GM10847 (cell line): ENCODE data around the gene ANOS1.

Experiments used
- POLR2A ChIP-seq: IDR thresholded peaks from 2 replicates; pipeline ENCODE4 v1.6.1; 2011; ENCODE audit not compliant: insufficient read length; ENCODE audit errors: extremely low read depth

Gene ANOS1

DNA sequence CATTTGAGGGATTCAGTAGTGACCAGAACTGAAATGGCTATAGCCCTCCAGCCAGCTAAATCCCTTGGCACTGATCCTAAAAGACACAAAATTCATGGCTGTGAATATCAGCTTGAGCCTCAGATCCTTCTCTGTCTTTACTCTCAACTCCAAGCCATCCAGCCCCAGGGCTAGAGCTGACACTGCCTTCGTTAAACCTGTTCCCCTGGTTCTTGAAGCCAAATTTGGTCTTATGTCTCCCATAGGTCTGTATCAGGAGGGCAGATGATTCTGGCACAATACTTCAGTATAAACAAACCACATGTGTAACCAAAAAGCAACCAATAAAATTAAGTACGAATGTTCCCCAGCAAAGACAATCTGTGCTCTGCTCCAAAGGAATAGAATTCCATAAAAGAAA lies 78.0 kb downstream of the ANOS1 start:
- no peak for TF ChIP-seq POLR2A

DNA sequence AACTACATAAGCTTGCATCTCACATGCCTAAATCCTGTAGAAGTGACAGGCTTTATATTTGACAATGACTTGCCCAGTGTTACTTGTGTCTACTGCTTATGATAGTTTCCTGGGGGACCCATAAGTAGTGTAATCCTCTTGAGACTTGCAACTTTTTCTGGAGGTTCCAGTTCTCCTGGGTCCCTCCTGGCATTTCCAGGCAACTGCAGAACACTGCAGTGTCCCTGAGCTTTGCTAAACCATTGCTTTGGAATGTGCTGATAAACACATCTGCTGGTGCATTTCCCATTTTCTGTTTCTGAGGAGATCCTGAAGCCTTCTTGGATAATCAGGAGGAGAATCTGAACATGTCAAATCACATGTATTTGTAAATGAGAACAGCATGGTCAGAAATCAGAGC lies 82.0 kb downstream of the ANOS1 start:
- TF ChIP-seq POLR2A, result no peak

DNA sequence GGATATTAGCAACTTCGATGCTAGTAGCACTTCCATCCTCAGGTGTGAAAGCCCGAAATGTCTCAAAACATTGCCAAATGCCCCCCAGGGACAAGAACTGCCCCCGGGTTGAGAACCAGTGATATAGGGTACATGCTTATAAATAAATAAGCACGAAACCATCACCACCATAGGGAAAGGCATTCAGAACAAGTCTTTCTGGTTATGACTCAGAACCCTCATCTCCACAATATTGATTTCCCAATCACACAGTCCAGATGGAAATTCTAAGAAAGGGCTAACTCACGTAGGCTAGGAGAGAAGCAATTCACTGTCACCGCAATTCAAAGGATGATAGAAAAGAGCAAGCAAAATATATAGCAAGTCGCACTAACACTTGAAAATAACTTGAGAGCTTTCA lies 84.8 kb downstream of the ANOS1 start:
- TF ChIP-seq POLR2A, result no peak

GRCh38 chrX:8639949-8640475 lies 91.9 kb downstream of the ANOS1 start:
- no peak for TF ChIP-seq POLR2A

- no peak for TF ChIP-seq POLR2A
These were observed 95.4 kb downstream of the ANOS1 start for GRCh38 chrX:8636497-8636896.

- TF ChIP-seq POLR2A, result no peak
These were observed 96.1 kb downstream of the ANOS1 start for GRCh38 chrX:8635812-8636211.

GRCh38 chrX:8632924-8633323 lies 99.0 kb downstream of the ANOS1 start:
- no peak for TF ChIP-seq POLR2A

DNA sequence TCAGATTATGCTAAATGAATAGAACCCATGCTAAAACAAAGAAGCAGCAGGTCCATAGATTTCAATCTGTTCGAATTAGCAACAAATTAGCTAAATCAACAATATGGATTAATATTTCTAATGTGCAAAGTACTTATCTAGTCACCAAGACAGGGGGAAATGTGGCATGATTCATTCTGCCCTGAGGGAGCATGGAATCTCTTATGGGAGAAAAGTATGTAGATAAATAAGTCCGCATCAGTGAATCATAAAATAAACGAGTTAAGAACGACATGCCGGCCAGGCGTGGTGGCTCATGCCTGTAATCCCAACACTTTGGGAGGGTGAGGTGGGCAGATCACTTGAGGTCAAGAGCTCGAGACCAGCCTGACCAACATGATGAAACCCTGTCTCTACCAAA lies 102.1 kb downstream of the ANOS1 start:
- TF ChIP-seq POLR2A, result no peak

DNA sequence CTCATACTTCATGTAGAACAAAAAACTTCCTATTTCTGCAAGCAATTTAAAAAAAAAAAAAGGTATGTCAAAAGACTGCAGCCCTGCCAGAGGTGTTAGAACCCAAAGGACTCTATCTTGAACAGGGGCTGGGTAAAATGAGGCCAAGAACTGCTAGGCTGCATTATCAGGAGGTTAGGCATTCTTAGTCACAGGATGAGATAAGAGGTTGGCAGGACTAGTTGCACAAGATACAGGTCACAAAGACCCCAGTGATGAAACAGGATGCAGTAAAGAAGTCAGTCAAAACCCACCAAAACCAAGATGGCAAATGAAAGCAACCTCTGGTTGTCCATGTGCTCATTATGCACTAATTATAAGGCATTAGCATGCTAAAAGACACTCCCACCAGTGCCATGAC lies 104.1 kb downstream of the ANOS1 start:
- TF ChIP-seq POLR2A, result no peak

DNA sequence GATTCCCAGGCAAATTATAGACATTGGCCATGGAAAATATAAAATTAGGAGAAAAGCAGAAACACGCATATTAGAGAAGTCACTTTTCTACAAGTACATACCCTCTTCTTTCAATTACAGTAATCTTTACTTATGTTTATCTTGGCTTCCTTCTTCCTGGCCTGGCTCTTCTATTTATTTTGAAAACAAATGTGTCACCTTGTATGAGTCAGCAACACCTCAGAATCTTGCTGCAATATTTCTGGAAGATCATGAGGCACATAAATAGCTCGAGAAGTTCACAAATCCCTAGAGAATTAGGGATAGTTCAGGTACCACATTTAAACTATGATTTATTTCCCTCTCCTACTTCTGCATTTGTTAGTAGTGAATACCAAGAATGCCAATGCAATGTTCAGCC lies 124.6 kb downstream of the ANOS1 start:
- no peak for TF ChIP-seq POLR2A

DNA sequence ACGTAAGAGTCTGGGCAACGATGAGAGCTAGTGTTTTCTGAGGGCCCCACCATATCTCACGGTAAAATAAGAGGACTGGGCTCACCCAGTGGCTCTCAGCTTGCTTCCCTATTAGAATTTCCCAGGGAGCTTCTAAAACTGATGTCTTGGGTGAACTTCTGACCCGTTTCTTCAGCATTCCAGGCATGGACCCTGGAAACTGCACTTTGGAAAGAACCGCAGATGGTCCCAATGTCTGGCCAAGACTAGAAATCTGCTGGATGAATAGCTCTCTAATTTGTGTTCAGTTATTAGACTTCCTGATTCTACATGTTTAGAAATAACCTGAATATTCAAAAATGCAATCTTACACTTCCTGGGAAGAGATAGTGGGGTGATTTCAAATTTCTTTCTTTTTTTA lies 127.8 kb downstream of the ANOS1 start:
- no peak for TF ChIP-seq POLR2A

- no peak for TF ChIP-seq POLR2A
These were observed 140.4 kb downstream of the ANOS1 start for GRCh38 chrX:8591501-8591900.

- TF ChIP-seq POLR2A, result no peak
These were observed 145.0 kb downstream of the ANOS1 start for GRCh38 chrX:8586953-8587352.

DNA sequence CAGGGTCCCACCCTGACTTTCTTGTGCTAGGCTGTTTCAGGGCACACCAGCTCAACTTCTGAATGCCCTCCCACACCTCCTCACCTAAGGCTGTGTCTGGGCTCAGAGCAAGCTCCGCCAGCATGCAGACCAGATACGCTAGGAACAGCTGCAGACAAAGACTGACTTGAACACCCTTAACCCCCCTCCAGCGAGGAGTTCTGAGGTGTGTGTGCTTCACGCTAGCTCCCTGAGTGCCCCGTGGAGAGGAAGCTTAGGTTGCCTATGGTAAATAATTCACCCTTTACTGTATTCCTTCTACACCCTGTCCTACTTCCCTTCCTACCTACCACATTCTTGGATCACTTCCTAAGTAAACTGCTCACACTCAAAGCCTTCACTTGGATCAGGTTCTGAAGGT lies 152.3 kb downstream of the ANOS1 start:
- TF ChIP-seq POLR2A, result no peak

DNA sequence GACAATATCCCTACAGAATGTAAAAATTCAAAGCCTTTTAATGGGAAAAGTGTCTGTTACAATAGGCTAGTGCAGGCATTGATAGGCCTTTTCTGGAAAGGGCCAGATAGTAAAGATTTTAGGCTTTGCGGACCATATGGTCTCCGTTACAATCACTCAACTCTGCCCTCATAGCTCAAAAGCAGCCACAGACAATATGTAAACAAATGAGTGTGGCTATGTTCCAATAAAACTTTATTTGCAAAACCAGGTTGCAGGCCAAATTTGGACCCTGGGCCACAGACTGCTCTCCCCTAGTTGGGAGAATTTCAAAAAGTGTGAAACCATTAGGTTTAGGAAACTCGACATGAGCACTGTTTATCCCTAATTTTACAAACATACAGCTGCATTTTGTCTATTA lies 155.1 kb downstream of the ANOS1 start:
- no peak for TF ChIP-seq POLR2A

DNA sequence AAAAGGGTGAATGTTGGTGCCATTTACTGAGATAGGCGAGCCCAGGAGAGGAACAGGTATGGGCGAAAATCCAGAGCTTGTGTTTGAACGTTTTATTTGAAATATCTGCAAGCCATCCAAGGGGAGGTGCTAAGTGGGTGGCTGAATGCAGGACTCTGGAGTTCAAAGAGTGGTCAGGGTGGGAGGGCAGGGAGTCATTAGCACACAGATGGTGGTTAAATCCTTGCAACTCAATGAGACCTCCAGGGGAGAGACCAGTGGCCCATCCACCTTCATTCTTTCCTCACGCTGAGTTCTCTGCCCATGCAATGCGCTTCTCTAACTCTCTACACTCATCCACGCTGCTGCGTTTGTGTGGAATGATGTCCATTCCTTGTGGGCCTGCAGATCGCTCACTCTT lies 166.2 kb downstream of the ANOS1 start:
- TF ChIP-seq POLR2A, result no peak

DNA sequence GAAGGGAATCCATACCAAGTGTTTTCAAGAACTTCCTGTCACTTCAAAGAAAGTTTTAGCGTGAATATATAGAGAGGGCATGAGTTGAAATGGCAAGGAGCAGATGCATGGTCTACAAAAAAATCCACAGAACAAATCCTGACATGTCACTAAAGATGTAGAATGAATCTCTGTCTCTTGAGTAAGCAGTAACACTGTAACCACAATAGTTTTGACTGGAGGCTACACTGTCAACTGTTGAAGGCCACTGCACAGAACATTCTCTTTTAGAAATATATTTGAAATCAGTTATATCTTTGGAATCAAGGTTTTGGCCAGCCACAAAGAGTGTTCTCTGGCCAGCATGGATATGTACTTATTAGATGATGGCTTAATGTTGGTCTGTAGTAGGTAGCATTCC lies 183.5 kb downstream of the ANOS1 start:
- TF ChIP-seq POLR2A, result no peak

GRCh38 chrX:8546715-8547114 lies 185.2 kb downstream of the ANOS1 start:
- TF ChIP-seq POLR2A, result no peak
